ENCODE data around the gene EFTUD2.

Gene EFTUD2

DNA sequence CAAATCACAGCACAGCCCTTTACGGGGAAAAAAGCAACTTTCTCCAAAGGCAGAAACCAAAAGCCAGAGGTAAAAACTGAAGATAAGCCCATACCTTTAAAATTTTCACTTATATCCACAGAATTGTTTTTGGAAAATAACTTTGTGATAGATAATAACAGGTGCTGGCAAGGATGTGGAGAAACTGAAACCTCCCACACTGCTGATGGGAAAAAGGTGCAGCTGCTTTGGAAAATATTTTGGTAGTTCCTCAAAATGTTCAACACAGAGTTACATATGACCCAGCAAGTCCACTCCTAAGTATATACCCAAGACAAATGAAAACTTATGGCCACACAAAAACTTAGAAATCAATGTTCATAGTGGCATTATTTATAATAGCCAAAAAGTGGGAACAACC, 12.2 kb downstream of the EFTUD2 start:
- no peak for DNase-seq

GRCh38 chr17:44884941-44885340, 14.3 kb downstream of the EFTUD2 start:
- DNase-seq, result no peak

GRCh38 chr17:44881145-44881544, 18.1 kb downstream of the EFTUD2 start:
- DNase-seq, result no peak

GRCh38 chr17:44880062-44880461, 19.2 kb downstream of the EFTUD2 start:
- DNase-seq, result no peak

- DNase-seq, result no peak
Observed at GRCh38 chr17:44879376-44879775, 19.9 kb downstream of the EFTUD2 start.

- no peak for DNase-seq
Observed at GRCh38 chr17:44878627-44879221, 20.5 kb downstream of the EFTUD2 start.

DNA sequence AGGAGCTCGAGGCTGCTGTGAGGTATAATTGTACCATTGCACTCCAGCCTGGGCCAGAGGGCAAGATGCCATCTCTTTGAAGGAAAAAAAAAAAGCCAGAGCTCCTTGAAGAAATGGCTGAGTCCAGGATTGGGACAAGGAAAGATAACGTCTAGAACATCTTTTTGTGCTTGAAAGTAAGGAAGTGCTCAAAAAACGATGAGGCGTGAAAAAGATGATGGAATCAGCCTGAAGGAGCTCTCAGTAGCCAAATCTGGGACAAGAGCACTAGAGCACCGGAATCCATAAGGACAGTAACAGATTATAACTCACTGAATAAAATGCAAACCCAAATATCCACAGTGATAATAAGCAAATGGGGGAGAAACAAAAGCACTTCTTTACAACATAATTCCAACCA, 22.1 kb downstream of the EFTUD2 start:
- DNase-seq, result no peak

DNA sequence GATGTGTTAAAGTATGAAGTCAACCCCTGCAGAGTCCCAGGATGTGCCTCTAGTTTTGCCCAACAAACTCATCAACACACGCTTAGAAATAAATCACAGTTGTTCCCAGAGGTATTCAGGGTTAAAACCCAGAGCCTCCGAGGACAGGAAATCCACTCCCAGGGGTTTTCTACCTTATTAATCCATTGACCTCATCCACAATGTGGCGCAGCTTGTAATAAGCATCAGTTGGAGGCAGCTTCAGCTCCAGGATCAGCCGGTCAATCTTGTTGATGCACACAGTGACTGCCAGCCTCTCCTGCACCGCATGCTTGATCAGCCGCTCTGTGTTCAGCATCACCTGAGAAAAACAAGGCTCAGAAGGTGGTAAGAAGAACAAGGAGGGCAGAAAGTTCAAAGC, 23.5 kb downstream of the EFTUD2 start:
- no peak for DNase-seq

- DNase-seq, result no peak
Observed at GRCh38 chr17:44872131-44872768, 27.0 kb downstream of the EFTUD2 start.

DNA sequence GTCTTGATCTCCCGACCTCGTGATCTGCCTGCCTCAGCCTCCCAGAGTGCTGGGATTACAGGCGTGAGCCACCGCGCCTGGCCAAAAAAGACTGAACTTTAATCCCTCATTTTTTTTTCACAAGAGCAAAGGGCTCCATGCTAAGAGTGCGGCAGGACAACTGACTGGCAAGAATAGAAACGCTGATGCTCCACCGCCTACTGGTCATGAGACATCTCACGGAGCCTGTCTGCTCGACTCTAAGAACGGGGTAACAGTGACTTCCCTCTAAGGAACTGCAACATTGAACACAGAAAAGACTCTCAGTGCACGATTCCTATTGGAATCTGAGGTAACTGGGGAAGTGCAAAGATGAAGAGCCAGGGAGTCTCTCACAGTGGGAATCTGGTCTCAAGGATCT, 27.7 kb downstream of the EFTUD2 start:
- no peak for DNase-seq

GRCh38 chr17:44867841-44868240, 31.4 kb downstream of the EFTUD2 start:
- DNase-seq, result no peak

DNA sequence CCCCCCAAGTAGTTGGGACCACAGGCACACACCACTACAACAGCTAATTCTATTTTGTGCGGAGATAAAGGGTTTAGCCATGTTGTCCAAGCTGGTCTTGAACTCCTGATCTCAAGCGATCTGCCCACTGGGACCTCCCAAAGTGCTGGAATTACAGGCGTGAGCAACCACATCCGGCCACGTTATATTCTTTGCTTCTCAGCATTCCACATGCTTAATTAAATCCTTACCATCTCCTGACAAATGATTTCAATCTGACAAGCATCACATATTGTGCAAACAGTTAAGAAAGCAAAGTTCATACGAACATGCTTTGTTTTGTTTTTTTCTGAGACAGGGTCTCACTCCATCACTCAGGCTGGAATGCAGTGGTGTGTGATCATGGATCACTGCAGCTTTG, 33.3 kb downstream of the EFTUD2 start:
- no peak for DNase-seq

DNA sequence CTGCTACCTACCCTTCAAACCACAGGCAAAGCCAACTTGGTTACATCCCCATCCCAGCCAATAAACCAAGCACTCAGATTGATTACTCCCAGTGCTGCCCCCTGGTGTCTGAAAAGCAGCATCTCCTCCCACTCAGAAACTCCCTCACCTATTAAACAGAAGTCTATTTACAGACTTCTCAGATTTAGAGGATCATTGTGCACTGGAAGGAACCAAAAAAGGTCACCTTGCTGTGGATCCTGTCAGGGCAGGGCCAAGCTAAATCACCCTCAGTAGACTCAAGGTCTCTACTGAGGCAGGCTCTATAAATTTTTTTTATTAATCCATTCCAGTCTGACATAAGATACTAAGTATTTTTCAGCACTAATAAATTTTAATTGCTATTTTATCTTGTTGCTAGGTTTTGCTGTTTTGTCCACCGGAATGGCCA, 34.0 kb downstream of the EFTUD2 start:
- peak; percentile 64 for DNase-seq

- DNase-seq, result no peak
Observed at GRCh38 chr17:44864831-44865230, 34.4 kb downstream of the EFTUD2 start.

- no peak for DNase-seq
Observed at GRCh38 chr17:44863061-44863918, 36.0 kb downstream of the EFTUD2 start.

DNA sequence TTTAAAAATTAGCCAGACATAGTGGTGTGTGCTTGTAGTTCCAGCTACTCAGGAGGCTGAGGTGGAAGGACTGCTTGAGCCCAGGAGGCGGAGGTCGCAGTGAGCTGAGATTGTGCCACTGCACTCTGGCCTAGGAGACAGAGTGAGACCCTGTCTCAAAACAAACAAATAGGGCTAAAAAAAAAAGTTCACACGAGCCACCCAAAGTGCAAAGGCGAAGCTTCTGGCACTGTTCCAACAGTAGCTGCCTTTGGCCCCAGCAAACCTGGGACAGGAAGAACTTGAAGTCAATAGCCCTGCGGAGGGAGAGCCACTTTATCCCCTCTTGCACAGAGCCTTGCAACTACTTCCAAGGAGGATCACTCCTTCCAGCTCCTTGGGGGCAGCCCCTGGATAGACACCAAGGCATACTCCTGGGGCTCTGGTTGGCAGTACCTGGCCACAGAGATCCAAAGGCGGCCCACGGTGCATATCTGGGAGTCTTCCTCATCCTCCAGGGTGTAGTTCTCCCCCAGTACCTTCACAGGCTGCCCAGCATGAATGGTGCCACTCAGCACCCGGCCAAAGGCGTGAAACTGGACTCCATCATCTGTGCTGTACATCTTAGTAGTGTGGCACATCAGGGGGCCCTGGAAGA, 36.8 kb downstream of the EFTUD2 start:
- no peak for DNase-seq

DNA sequence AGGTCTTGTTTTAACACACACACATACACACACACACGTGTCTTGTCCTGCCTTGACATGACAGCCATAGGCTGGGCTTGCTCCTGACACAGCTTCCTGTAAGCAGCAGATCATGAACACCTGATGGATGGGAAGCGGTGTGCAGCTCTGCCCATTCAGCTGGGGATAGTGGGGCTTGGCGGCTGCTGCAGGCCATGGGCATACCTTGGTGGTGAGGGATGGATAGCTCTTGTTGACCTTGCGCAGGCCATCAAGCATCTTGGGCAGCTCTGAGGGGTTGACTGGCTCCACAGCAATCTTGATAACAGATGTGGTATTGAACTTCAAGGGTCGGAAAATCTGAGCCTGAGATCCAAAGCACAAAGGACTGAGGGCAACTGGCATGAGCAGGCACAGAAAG, 39.5 kb downstream of the EFTUD2 start:
- DNase-seq, result no peak

DNA sequence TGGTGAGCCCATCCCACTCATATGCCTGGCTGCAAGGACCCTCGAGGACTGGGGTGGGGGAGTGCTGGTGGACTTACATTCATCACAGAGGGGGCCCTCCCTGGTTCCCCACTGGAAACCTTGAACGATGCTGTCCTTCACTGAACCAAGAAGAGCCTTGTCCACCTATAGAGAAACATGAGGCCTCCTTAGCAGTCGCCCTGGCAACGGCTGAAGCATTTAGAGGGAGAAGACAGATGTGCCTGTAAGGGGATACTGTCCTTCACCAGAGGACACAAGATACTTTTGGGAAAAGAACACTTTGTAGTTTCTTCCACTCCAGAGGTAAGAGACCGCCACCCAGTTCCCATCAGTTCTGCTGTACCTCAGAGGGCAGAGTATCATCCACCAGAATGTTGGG, 45.1 kb downstream of the EFTUD2 start:
- DNase-seq, result no peak

DNA sequence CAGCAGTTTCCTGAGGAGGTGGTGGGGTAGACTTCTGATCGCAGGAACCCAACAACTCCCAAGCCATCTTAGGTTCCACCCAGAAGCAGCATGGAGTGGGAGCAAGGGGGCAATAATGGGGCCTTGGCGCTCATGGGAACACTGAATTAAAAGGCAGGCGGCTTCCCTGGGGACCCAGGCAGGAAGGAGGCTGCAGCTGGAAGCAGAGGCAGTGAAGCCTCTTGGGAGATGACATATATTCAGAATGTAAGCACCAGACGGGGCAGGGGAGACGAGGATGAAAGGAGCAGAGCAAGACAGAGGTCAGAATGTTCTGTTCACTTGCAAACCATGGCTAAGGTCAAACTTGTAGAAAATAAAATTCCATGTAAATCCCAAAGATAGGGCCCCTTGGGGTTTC, 48.6 kb downstream of the EFTUD2 start:
- DNase-seq, result no peak

GRCh38 chr17:44850025-44850424, 49.2 kb downstream of the EFTUD2 start:
- no peak for DNase-seq

DNA sequence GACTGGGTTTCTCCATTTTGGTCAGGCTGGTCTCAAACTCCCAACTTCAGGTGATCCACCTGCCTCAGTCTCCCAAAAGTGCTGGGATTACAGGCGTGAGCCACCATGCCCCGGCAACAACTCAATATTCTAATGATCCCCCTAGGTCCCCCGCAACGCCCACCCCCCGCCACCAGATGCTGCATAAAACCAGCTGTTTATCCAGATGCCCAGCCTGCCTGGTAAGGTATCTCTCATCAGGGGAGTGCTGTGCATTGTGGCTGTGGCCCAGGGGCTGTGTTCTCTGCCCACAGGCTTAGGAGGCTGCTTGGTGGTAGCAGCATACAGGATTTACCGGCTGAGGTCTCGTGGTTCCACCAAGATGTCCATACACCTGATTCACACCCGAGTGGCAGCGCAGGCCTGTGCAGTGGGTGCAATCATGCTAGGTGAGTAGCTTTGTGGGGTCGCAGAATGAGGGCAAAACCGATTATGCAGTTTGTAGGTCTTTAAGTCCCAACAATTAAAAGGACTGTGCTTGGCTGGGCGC, 50.2 kb downstream of the EFTUD2 start:
- no peak for DNase-seq

DNA sequence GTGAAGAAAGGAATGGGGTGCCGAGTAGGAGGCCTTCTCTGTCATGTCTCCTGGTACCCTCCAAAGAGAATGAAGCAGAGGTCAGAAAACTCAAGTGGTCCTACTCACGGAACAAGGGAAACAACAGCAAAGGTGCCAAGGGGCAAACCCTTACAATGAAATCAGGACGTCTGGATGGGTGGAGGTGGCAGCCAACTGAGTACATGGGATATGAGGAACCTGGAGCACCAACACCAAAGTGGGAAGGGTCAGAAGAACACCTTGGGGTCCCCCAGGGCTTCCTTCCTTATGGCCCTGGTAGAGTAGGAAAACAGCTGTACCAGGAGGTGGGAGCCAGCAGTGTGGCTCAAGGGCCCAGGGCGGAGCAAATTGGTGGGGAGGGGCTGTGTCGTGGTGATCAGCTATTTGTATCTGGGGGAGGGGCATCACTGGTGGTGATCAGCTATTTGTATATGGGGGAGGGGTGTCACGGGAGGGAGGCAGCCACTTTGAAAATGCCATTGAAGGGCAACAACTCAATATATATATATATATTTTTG, 50.9 kb downstream of the EFTUD2 start:
- no peak for DNase-seq

GRCh38 chr17:44847586-44847985, 51.7 kb downstream of the EFTUD2 start, which contains the start of gene HIGD1B:
HIGD1B (plus strand) TSS chr17:44847883; CDS start chr17:44848153, 270 bp downstream.
- no peak for DNase-seq

All from stimulated activated CD4-positive, alpha-beta T cell treated with anti-CD3 and anti-CD28 coated beads, Interleukin-1b, Interleukin-23, amount 100 ng/mL, for 48 hours (primary cell).